Lung (tissue), 12 donors: ENCODE measurements around the gene PUSL1. TPM values are rescaled to one million over a fixed set of nuclear protein-coding genes. Genes with fewer than 3 reads are reported as not detected.

Experiments
- ATAC-seq: fragments of 200-7000 bp; cut with Tn5 transposase; one replicate; pipeline ENCODE4 v1.9.1; 2020; ENCODE audit warnings: moderate number of reproducible peaks; ENCODE audit not compliant: insufficient read depth, low FRiP score
- DNase-seq, 3 donors: peaks; one replicate each; pipeline ENCODE4 v3.0.0-alpha.2; 2013 to 2017
- H3K27ac ChIP-seq, 2 donors: one replicate each; pipeline ENCODE4 v1.5.1; 2013; ENCODE audit warnings: mild to moderate bottlenecking in 2 of 2, moderate library complexity in 2 of 2, control low read depth in 1 of 2, inconsistent platforms in 1 of 2, low read depth in 1 of 2, low read length in 1 of 2
- H3K27me3 ChIP-seq, 3 donors: one replicate each; pipeline ENCODE4 v1.5.1; 2013; ENCODE audit warnings: low read length in 2 of 3; ENCODE audit not compliant: control insufficient read depth in 3 of 3, insufficient read depth in 3 of 3
- H3K36me3 ChIP-seq, 4 donors: one replicate each; pipeline ENCODE4 v1.5.1; 2013; ENCODE audit warnings: low read length in 4 of 4, mild to moderate bottlenecking in 1 of 4, moderate library complexity in 1 of 4; ENCODE audit not compliant: control insufficient read depth in 4 of 4, insufficient read depth in 4 of 4
- H3K4me1 ChIP-seq, 5 donors: one replicate each; pipeline ENCODE4 v1.5.1; 2013; ENCODE audit warnings: low read length in 5 of 5, mild to moderate bottlenecking in 2 of 5, moderate library complexity in 1 of 5; ENCODE audit not compliant: control insufficient read depth in 5 of 5, insufficient read depth in 5 of 5
- H3K4me3 ChIP-seq: one replicate; pipeline ENCODE4 v1.5.1; 2013; ENCODE audit warnings: mild to moderate bottlenecking, control low read depth, moderate library complexity
- H3K9ac ChIP-seq, 2 donors: one replicate each; pipeline ENCODE4 v1.5.1; 2013; ENCODE audit warnings: low read length in 2 of 2, control low read depth in 1 of 2; ENCODE audit not compliant: insufficient read depth in 1 of 2
- H3K9me3 ChIP-seq, 4 donors: one replicate each; pipeline ENCODE4 v1.5.1; 2013; ENCODE audit warnings: low read length in 3 of 4, mild to moderate bottlenecking in 1 of 4, moderate library complexity in 1 of 4; ENCODE audit not compliant: control insufficient read depth in 4 of 4, insufficient read depth in 3 of 4
- CTCF ChIP-seq: IDR thresholded peaks from 2 replicates; pipeline ENCODE4 v1.5.1; 2012; ENCODE audit warnings: mild to moderate bottlenecking; ENCODE audit errors: control extremely low read depth, extremely low read depth
- WGBS, 2 donors: extraction: QIAGEN DNeasy Blood & Tissue Kit; methylation state at CpG; one replicate each; pipeline ENCODE4 v1.1.7; 2013; 5-methylcytosine and 5-hydroxymethylcytosine counted together
- polyA plus RNA-seq, 2 donors: library from polyadenylated mRNA; stranded (reverse); fragments of 200-250 nt; gene quantifications; one replicate each; pipeline ENCODE4 v1.2.1, GENCODE V29; 2013
- total RNA-seq, 2 donors: library from RNA; depleted of rRNA in 1 of 2; stranded (reverse); fragments of >200 nt in 1 of 2; gene quantifications; one replicate each; pipeline ENCODE4 v1.2.1, GENCODE V29; 2014 to 2021
- donor health status: control.
- donor health status: control.
- donor health status: Bipolar disorder and iron deficiency.
- donor health status: healthy.
- donor health status: DM: yes; HTN: yes; CAD: no.

Gene PUSL1
- total and polyA plus RNA-seq, 4 donors: 11.3 to 23.7 (median 18.6) TPM

GRCh38 chr1:1285102-1285571 is 23.3 kb upstream of the PUSL1 start:
- TF ChIP-seq CTCF: no peak
- no peaks in the 10 kb centered on the region for H3K36me3 ChIP-seq
- peaks cover 0 to 2% (median 0%) of the 10 kb centered on the region in 4 donors for H3K9me3 ChIP-seq
- peaks cover 0 to 2% (median 0%) of the 10 kb centered on the region in 5 donors for H3K4me1 ChIP-seq
- peaks cover 0 to 6% (median 0%) of the 10 kb centered on the region in 3 donors for H3K27me3 ChIP-seq
- no peak for ATAC-seq
- H3K9ac ChIP-seq: no peak overlapping the region
- WGBS, 2 donors: 92 to 94% methylated on average over 22 of the region's 22 CpGs
- DNase-seq: no peak
- no peak overlapping the region for H3K4me3 ChIP-seq
- no peak overlapping the region for H3K27ac ChIP-seq

GRCh38 chr1:1285611-1286311 is 22.6 kb upstream of the PUSL1 start:
- ATAC-seq: no peak
- Histone ChIP-seq H3K4me1 (peaks cover 0 to 2% (median 0%) of the 10 kb centered on the region in 5 donors), H3K9ac (no peak overlapping the region), H3K4me3 (no peak overlapping the region), H3K27ac (no peak overlapping the region), H3K27me3 (peaks cover 0 to 6% (median 0%) of the 10 kb centered on the region in 3 donors), H3K9me3 (peaks cover 0 to 2% (median 0%) of the 10 kb centered on the region in 4 donors), H3K36me3 (no peaks in the 10 kb centered on the region)
- no peak for TF ChIP-seq CTCF
- WGBS, 2 donors: 62 to 75% methylated on average over 35 to 37 of the region's 37 CpGs
- no peak for DNase-seq

- Histone ChIP-seq H3K36me3 (no peaks in the 10 kb centered on the region), H3K9ac (no peak overlapping the region), H3K4me3 (no peak overlapping the region), H3K27ac (no peak overlapping the region), H3K27me3 (peaks cover 0 to 6% (median 0%) of the 10 kb centered on the region in 3 donors), H3K9me3 (peaks cover 0 to 2% (median 0%) of the 10 kb centered on the region in 4 donors), H3K4me1 (peaks cover 0 to 2% (median 0%) of the 10 kb centered on the region in 5 donors)
- TF ChIP-seq CTCF: no peak
- ATAC-seq: no peak
- 62 to 70% methylated on average over 35 to 50 of the region's 50 CpGs for WGBS, 2 donors
- DNase-seq: no peak
Measured at GRCh38 chr1:1286313-1287261, 21.8 kb upstream of the PUSL1 start.
